Loucy (cell line): ENCODE results near the gene NME8.

Experiments used
- H2AFZ ChIP-seq: fragments of 200-600 bp; sonication (generic); 2 replicates; pipeline ENCODE4 v1.6.0; 2016; ENCODE audit warnings: antibody characterized with exemption, mild to moderate bottlenecking, low read length, moderate library complexity
- H3F3A ChIP-seq: fragments of 200-600 bp; 2 replicates; pipeline ENCODE4 v1.6.0; 2016; ENCODE audit warnings: antibody characterized with exemption, low read depth, mild to moderate bottlenecking
- H3K27me3 ChIP-seq: fragments of 200-600 bp; sonication (generic); 2 replicates; pipeline ENCODE4 v1.6.1; 2014; ENCODE audit warnings: low read length, mild to moderate bottlenecking; ENCODE audit not compliant: insufficient read depth, poor library complexity, severe bottlenecking
- H3K36me3 ChIP-seq: fragments of 200-600 bp; sonication (generic); 2 replicates; pipeline ENCODE4 v1.6.1; 2016; ENCODE audit warnings: low read length; ENCODE audit not compliant: insufficient read depth
- H3K4me1 ChIP-seq: fragments of 200-600 bp; sonication (generic); 2 replicates; pipeline ENCODE4 v1.5.1; 2014; ENCODE audit warnings: low read length, mild to moderate bottlenecking; ENCODE audit not compliant: insufficient read depth, poor library complexity, severe bottlenecking
- H3K4me2 ChIP-seq: fragments of 200-600 bp; sonication (generic); 2 replicates; pipeline ENCODE4 v1.6.0; 2014; ENCODE audit warnings: antibody characterized with exemption, low read length, low read depth, mild to moderate bottlenecking; ENCODE audit not compliant: poor library complexity, severe bottlenecking
- H3K4me3 ChIP-seq: fragments of 200-600 bp; sonication (generic); 2 replicates; pipeline ENCODE4 v1.5.1; 2014; ENCODE audit warnings: low read length, mild to moderate bottlenecking, mixed read lengths; ENCODE audit not compliant: poor library complexity, severe bottlenecking
- H3K79me2 ChIP-seq: fragments of 200-600 bp; sonication (generic); 2 replicates; pipeline ENCODE4 v1.6.1; 2014; ENCODE audit warnings: low read length; ENCODE audit not compliant: insufficient read depth
- H3K9ac ChIP-seq: fragments of 200-600 bp; sonication (generic); 2 replicates; pipeline ENCODE4 v1.6.0; 2014; ENCODE audit warnings: mild to moderate bottlenecking, low read depth, low read length, moderate library complexity; ENCODE audit not compliant: poor library complexity, severe bottlenecking
- H3K9me2 ChIP-seq: fragments of 200-600 bp; sonication (generic); replicated peaks from 2 replicates; pipeline ENCODE4 v1.6.1; 2016; ENCODE audit warnings: low read depth, low read length, mixed read lengths
- H3K9me3 ChIP-seq: fragments of 200-600 bp; sonication (generic); 2 replicates; pipeline ENCODE4 v1.6.1; 2014; ENCODE audit warnings: mild to moderate bottlenecking, antibody characterized with exemption, low read length, low read depth; ENCODE audit not compliant: insufficient read depth
- H4K20me1 ChIP-seq: fragments of 200-600 bp; sonication (generic); 2 replicates; pipeline ENCODE4 v1.6.0; 2014; ENCODE audit warnings: antibody characterized with exemption, low read length, mild to moderate bottlenecking; ENCODE audit not compliant: insufficient read depth, poor library complexity, severe bottlenecking
- CTCF ChIP-seq: fragments of 200-600 bp; sonication (generic); conservative IDR thresholded peaks from 2 replicates; pipeline ENCODE4 v1.5.1; 2014; ENCODE audit warnings: mild to moderate bottlenecking, antibody characterized with exemption, low read length
- EZH2phosphoT487 ChIP-seq: fragments of 200-600 bp; IDR thresholded peaks from 2 replicates; pipeline ENCODE4 v1.6.1; 2018; ENCODE audit warnings: antibody characterized with exemption, mild to moderate bottlenecking, moderate library complexity, borderline replicate concordance

NME8 gene

GRCh38 chr7:37832194-37832593 is 16.2 kb upstream of the NME8 start:
- no peaks in the 10 kb centered on the region for H4K20me1 ChIP-seq
- no peak overlapping the region for H3K4me3 ChIP-seq
- H3K4me1 ChIP-seq: peaks cover 3% of the 10 kb centered on the region
- H3K79me2 ChIP-seq: no peaks in the 10 kb centered on the region
- H3K4me2 ChIP-seq: no peak overlapping the region
- peaks cover 7% of the 10 kb centered on the region for H3K27me3 ChIP-seq
- TF ChIP-seq EZH2phosphoT487 (no peak), CTCF (no peak)
- no peaks in the 10 kb centered on the region for H3K36me3 ChIP-seq
- no peaks in the 10 kb centered on the region for H3K9me3 ChIP-seq
- no peaks in the 10 kb centered on the region for H3F3A ChIP-seq
- no peaks in the 10 kb centered on the region for H3K9me2 ChIP-seq
- no peak overlapping the region for H3K9ac ChIP-seq
- H2AFZ ChIP-seq: no peak overlapping the region

- Histone ChIP-seq H2AFZ (peak overlapping the region; percentile 91), H3K9ac (peak overlapping the region; percentile 41), H3F3A (no peaks in the 10 kb centered on the region), H3K4me1 (peaks cover 3% of the 10 kb centered on the region), H4K20me1 (no peaks in the 10 kb centered on the region), H3K27me3 (no peaks in the 10 kb centered on the region), H3K9me3 (no peaks in the 10 kb centered on the region), H3K36me3 (no peaks in the 10 kb centered on the region), H3K79me2 (no peaks in the 10 kb centered on the region), H3K9me2 (no peaks in the 10 kb centered on the region), H3K4me3 (peak overlapping the region; percentile 70), H3K4me2 (peak overlapping the region; percentile 79)
- TF ChIP-seq EZH2phosphoT487 (no peak), CTCF (peak; percentile 68)
These were observed 15.1 kb upstream of the NME8 start for GRCh38 chr7:37833107-37833817.

GRCh38 chr7:37833818-37834146 is 14.6 kb upstream of the NME8 start:
- no peak overlapping the region for H2AFZ ChIP-seq
- H3K4me2 ChIP-seq: peak overlapping the region; percentile 79
- peaks cover 3% of the 10 kb centered on the region for H3K4me1 ChIP-seq
- no peaks in the 10 kb centered on the region for H3K79me2 ChIP-seq
- H3K9me2 ChIP-seq: no peaks in the 10 kb centered on the region
- no peaks in the 10 kb centered on the region for H3K27me3 ChIP-seq
- no peak overlapping the region for H3K4me3 ChIP-seq
- H3K9me3 ChIP-seq: no peaks in the 10 kb centered on the region
- H4K20me1 ChIP-seq: no peaks in the 10 kb centered on the region
- H3K9ac ChIP-seq: no peak overlapping the region
- no peaks in the 10 kb centered on the region for H3F3A ChIP-seq
- no peaks in the 10 kb centered on the region for H3K36me3 ChIP-seq
- TF ChIP-seq EZH2phosphoT487: no peak
- TF ChIP-seq CTCF: no peak; the same call in 1 of the 2 replicates
